NT2/D1 (cell line): ENCODE data around the gene PMCH.

ENCODE experiments used
- YY1 ChIP-seq: IDR thresholded peaks from 2 replicates; pipeline ENCODE4 v1.6.1; 2011; ENCODE audit not compliant: insufficient read length, insufficient read depth
- ZNF274 ChIP-seq: IDR thresholded peaks from 2 replicates; pipeline ENCODE4 v1.6.1; 2011; ENCODE audit warnings: mild to moderate bottlenecking, low read depth, low read length

- TF ChIP-seq ZNF274 (no peak), YY1 (no peak)
Observed at GRCh38 chr12:102215992-102216691, 18.5 kb upstream of the PMCH start.
